Occipital lobe (tissue), 2 donors: ENCODE data around the gene ZGRF1. TPM values are rescaled to one million over a fixed set of nuclear protein-coding genes. Genes with fewer than 3 reads are reported as not detected.
A peak's percentile ranks its signal among the peaks of the same experiment; 100 is the strongest.
"Not testable (repeated sequence)": the region's sequence is repeated elsewhere in the genome, so short reads cannot be mapped to it uniquely, and the experiment has no call there.

Experiments
- DNase-seq: peaks from one replicate; lab custom pipeline; 2025; lab: John Stamatoyannopoulos, UW
- total RNA-seq: library from RNA; depleted of rRNA; stranded (reverse); fragments of >200 nt; gene quantifications from one replicate; pipeline ENCODE4 v1.2.3, GENCODE V29; 2014

ZGRF1 gene, protein sequence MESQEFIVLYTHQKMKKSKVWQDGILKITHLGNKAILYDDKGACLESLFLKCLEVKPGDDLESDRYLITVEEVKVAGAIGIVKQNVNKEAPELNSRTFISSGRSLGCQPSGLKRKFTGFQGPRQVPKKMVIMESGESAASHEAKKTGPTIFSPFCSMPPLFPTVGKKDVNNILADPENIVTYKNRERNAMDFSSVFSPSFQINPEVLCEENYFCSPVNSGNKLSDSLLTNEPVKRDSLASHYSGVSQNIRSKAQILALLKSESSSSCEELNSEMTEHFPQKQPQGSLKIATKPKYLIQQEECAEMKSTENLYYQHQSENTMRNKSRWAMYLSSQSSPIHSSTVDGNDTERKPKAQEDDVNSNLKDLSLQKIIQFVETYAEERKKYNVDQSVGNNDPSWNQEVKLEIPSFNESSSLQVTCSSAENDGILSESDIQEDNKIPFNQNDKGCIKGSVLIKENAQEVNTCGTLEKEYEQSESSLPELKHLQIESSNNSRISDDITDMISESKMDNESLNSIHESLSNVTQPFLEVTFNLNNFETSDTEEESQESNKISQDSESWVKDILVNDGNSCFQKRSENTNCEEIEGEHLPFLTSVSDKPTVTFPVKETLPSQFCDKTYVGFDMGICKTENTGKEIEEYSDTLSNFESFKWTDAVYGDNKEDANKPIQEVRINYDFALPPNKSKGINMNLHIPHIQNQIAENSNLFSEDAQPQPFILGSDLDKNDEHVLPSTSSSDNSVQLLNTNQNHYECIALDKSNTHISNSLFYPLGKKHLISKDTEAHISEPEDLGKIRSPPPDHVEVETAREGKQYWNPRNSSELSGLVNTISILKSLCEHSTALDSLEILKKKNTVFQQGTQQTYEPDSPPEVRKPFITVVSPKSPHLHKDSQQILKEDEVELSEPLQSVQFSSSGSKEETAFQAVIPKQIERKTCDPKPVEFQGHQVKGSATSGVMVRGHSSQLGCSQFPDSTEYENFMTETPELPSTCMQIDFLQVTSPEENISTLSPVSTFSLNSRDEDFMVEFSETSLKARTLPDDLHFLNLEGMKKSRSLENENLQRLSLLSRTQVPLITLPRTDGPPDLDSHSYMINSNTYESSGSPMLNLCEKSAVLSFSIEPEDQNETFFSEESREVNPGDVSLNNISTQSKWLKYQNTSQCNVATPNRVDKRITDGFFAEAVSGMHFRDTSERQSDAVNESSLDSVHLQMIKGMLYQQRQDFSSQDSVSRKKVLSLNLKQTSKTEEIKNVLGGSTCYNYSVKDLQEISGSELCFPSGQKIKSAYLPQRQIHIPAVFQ (N-terminal part only)
- total RNA-seq: 25.3 TPM

- DNase-seq: peak; percentile 97
Observed at GRCh38 chr4:112636688-112637551, at the start of gene ZGRF1, which contains the start of gene LARP7. Gene ZGRF1, minus strand, starts transcription at chr4:112636909. Its CDS starts 3,733 bp downstream, at chr4:112633176. Gene LARP7, plus strand, starts transcription at chr4:112637143. Its CDS starts 7,527 bp downstream, at chr4:112644670.

DNA sequence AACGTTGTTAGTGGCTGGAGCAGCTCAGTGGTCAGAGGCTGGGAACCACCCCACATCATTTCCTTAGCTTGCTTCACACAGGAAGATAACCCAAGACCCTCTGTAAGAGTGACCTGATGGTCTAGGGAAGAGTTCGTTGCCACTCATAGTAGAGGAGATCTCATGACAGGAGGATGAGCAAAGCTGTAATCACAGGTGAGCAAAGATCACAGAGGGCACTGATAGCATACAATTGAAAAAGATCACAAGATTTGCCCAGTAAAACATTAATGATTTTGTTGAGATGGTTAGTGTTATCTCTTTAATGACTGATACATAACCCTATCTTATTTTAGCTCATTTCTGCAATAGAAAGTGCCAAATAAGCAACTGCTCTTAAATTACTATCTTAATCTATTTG, 44.3 kb upstream of the ZGRF1 start:
- no peak for DNase-seq

DNA sequence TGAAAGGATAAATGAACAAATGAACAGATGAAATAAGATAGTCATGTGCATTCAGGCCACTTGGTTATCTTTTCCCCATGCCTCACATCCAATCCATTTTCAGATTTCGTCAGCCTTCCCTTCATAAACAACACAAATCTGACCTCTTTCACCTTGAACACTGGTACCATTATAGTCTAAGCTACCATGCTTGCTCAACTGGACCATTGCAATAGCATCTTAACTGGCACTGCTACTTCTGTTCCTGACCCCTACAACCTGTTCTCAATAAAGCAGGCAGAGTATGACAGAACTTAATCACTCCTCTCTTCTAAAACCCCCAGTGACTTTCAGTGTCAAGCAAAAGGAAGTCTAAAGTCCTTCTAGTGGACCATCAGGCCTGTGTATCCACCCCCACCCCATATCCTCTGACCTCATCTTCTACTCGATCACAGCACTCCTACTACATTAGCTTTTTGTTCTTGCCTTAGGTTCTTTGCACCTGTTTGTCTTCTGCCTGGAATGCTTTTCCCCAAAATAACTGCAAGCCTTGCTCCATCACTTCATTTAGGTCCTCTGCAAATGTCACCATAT, 40.9 kb upstream of the ZGRF1 start:
- DNase-seq: no peak

DNA sequence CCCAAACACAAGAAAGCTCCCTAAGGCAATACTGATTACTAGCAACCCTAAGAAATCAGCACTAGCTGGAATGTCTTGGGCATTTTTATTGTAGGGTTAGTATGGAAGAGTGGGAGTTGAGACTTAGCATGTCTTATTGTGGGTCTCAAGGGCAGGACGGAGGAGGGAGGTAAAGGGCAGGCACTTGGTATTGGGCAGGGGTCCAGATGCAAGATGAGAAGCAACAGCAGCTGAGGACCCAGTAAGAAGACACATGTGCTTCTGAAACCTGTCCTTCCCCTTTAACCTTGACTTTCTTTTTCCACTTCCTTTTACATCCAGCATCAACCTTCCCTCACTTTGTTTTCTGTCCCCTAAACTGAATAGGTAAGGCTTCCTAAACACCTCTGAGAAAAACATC, 37.7 kb upstream of the ZGRF1 start:
- no peak for DNase-seq

GRCh38 chr4:112673686-112674085, 37.0 kb upstream of the ZGRF1 start:
- DNase-seq: no peak

DNA sequence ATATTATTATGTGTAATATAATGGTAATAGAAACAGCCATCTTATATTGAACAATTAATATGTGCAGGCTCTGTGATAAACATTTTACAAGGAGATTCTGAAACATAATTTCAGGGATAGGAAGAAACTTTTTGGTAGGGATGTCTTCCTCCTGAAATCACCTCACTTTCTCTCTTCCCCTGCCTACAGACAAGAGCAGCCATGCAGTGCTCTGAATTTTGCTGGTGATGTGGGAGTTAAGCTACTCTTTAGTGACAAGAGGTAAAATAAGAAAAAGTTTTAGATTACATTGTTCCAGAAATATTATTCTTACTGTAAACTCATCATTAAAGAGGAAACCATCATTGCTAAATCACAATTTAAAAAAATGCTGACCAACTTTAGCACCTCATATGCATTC, 36.4 kb upstream of the ZGRF1 start:
- no peak for DNase-seq

DNA sequence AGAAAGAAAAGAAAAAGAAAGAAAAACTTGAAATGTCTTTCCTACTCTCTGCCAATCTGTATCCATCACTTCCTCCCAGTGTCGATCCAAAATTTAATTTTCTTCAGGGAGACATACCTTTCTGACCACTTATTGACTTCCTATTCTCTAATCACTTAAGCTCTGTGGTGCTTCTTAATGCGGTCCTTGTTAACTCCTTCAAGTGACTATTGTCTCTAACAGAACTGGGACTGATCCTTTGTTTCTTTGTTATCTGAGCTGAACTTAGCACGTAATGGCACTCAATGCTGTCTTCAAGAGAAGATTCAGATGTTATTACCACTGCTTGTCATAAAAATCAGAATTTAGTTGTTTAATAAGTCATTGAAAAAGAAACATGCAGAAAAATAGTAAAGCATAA, 31.4 kb upstream of the ZGRF1 start:
- no peak for DNase-seq

DNA sequence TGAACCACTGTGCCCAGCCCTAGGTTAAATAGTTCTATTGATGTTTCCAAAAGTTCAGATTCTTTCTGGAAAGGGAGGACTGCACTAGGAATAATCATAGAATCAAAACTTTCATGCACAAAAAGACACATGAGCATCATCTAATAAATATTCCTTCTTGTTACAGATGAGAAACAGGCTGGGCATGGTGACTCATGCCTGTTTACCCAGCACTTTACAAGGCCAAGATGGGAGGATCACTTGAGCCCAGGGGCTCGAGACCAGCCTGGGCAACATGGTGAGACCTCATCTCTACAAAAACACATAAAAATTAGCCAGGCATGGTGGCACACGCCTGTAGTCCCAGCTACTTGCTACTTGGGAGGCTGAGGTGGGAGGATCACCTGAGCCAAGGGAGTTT, 27.9 kb upstream of the ZGRF1 start:
- DNase-seq: no peak

DNA sequence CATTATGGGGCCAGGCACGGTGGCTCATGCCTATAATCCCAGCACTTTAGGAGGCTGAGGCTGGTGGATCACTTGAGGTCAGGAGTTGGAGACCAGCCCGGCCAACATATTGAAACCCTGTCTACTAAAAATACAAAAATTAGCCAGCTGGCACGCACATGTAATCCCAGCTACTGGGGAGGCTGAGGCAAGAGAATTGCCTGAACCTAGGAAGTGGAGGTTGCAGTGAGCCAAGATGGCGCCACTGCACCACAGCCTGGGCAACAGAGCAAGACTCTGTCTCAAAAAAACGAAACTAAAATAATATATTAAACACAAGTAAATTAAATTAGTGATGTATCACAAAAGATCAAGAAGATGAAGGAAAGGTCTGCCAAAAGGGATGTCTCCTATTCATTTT, 19.4 kb upstream of the ZGRF1 start:
- not testable (repeated sequence) for DNase-seq

- no peak for DNase-seq
Observed at GRCh38 chr4:112655270-112655669, 18.6 kb upstream of the ZGRF1 start.

- no peak for DNase-seq
Observed at GRCh38 chr4:112652216-112652615, 15.5 kb upstream of the ZGRF1 start.

- no peak for DNase-seq
Observed at GRCh38 chr4:112651641-112652040, 14.9 kb upstream of the ZGRF1 start.

GRCh38 chr4:112650332-112650731, 13.6 kb upstream of the ZGRF1 start:
- DNase-seq: no peak

- no peak for DNase-seq
Observed at GRCh38 chr4:112649055-112649408, 12.3 kb upstream of the ZGRF1 start.

DNA sequence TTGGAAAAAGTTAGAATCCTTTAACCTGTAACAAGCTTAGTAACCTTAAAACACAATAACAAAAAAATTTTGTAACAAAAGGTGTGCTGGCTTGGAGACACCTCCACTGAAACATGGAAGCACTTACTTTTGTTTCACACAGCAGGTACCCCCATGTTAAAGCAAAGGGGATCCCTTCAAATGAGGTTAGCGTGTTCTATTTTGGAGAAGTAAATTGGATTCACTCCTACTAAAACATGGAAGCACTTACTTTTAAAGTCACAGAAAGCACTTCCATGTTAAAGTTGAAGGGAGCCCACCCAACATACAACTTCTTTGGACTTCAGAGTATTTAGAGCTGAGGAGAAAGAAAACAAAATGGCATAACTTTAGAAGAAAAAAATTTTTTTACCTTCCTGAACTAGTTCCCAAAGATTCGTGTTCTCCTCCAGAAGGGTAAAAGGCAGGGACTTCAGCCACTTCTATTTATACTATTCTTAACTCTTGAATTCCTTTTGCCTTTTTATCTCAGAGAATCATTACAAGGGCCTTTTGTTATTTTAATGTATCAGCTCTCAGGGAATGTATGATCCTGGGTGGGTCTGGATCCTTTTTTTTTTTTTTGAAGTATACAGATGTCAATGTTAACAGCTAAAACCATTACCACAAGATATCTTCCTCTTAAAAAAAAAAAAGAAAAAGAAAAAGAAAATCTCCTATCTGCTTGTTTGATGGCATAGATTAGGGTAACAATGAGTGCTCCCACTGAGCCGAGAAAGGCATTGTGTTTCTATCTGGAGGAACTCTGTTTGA, 11.8 kb upstream of the ZGRF1 start:
- DNase-seq: no peak

- DNase-seq: no peak
Observed at GRCh38 chr4:112647785-112648184, 11.1 kb upstream of the ZGRF1 start.

- DNase-seq: no peak
Observed at GRCh38 chr4:112646632-112647537, 10.2 kb upstream of the ZGRF1 start.

GRCh38 chr4:112645541-112646329, 9.0 kb upstream of the ZGRF1 start:
- no peak for DNase-seq
